Right kidney (tissue), 1 donor: ENCODE measurements around the gene SUPT4H1.

Experiments
- DNase-seq: peaks from one replicate; pipeline ENCODE4 v3.0.0-alpha.2; 2016

The SUPT4H1 gene

DNA sequence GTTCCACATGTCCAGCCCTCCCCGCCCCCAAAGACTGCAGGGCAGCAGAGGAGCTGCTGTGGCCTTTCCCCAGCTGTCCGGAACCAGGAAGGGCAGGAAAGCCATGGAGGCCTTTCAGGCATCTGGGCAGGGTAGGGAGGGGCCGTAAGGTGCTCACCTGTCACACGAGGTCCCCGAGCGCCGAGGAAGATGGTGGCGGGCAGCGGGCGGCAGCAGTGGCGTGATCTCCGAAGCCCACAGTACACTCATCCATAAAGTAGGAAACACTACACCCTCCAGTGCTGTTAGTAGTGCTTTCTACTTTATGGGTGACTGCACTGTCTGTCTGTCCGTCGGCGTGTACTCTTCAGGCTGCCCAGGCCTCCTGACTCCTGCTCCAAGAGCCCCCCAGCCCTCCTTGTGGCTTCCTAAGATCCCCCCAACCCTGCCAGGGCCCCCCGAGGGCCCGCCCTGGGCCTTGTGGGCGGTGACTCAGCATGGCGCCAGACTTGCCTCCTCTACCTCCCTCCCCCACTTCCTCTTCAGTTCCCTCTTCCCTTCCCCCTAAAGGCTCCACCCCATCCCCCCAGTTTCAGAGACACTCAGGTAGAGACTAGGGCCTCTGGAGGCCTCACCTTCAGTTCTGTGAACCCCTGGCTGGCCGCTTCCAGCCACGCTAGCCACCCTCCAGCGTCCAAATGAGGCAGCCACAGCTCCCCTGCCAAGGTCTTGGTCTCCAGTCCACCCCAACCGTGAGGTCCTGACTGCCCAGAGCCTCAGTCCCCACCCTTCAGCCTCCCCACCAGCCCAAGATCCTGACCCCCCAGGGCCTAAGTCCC lies 20.8 kb downstream of the SUPT4H1 start:
- no peak for DNase-seq

GRCh38 chr17:58330538-58330996 lies 21.4 kb downstream of the SUPT4H1 start:
- DNase-seq: no peak

GRCh38 chr17:58329810-58330537 lies 22.0 kb downstream of the SUPT4H1 start:
- DNase-seq: no peak

- DNase-seq: peak; percentile 42
These were observed 22.8 kb downstream of the SUPT4H1 start for GRCh38 chr17:58329035-58329809.

GRCh38 chr17:58328195-58329034 lies 23.6 kb downstream of the SUPT4H1 start, which contains the start of gene TSPOAP1:
Gene TSPOAP1 (minus strand): TSS chr17:58328795. CDS start chr17:58327920, 875 bp downstream.
- peak; percentile 47 for DNase-seq

- no peak for DNase-seq
These were observed 24.4 kb downstream of the SUPT4H1 start for GRCh38 chr17:58327363-58328194.

DNA sequence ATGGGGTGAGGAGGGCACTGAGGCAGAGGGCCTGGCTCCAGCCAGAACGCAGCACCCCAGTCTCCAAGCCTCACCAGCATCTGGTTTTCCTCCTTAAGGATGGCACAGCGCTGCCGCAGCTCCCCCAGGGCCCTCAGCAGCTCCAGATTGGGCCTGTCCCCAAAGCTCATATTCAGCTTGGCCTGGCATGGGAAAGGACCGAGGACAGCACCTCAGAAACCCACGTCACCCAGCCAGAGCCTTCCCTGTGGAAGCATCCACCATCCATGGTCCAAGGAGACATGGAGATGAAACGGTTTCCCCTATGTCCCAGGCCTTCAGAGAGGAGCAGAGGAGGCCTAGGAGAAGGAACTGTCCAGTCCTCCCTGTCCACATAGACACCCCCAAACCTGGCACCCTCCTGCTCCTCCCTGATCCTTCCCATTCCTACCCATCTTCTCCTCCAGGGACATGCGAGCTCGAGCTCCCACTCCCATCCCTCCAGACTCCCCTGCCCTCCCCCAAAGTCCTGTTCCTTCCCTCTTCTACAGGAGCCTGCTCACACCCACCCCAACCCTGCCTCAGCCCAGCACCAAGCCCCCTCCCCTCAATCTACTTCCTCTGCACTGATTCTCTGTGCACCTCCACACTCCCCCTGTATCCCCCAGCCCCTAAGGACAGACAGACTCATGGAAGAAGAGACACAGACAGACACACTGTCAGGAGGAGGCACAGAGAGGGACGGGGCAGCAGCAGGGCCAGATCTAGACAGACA lies 25.2 kb downstream of the SUPT4H1 start:
- DNase-seq: no peak

DNA sequence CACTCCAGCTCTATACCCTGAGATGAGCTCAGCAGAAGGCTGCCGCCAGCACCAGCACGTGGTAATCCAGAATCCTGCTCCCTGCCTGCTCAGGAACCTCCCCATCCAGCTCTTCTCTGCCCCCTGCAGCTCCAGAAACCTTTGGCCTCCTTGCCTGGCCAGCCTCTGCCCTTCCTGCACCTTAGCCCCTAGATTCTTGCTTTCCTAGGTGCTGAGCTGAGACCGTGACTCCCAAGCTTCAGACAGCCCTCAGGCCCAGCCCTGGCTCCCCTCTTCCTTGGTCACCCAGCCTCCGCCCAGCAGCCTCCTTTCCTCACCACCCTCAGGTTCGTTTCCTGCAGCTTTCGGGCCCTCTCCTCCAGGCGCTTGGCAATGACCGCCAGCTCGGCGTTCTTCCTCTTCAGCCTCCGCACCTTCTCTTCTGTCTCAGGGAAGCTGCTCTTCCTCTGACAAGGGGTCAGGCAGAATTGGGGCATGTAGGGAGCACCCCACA lies 26.0 kb downstream of the SUPT4H1 start:
- no peak for DNase-seq

- no peak for DNase-seq
These were observed 26.7 kb downstream of the SUPT4H1 start for GRCh38 chr17:58325289-58325726.

- peak; percentile 83 for DNase-seq
These were observed 27.4 kb downstream of the SUPT4H1 start for GRCh38 chr17:58324409-58325288.

DNA sequence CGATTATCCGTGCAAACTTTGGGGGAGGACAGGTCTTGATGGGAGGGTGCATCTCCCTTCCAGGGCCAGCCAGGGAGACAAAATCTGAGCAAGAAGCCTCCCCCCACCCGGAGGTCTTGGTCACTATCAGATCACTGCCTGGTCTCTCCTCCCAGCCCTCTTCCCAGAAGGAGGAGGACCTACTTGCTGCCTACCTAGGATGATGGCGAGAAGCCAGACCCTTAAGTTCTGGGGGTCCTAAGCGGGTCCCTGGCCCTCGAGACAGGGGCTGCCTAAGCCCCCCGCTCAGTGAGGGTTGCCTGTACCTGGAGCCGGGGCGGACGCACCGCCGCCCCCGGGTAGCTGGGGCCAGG lies 28.0 kb downstream of the SUPT4H1 start:
- no peak for DNase-seq

- no peak for DNase-seq
These were observed 28.5 kb downstream of the SUPT4H1 start for GRCh38 chr17:58323366-58324055.

DNA sequence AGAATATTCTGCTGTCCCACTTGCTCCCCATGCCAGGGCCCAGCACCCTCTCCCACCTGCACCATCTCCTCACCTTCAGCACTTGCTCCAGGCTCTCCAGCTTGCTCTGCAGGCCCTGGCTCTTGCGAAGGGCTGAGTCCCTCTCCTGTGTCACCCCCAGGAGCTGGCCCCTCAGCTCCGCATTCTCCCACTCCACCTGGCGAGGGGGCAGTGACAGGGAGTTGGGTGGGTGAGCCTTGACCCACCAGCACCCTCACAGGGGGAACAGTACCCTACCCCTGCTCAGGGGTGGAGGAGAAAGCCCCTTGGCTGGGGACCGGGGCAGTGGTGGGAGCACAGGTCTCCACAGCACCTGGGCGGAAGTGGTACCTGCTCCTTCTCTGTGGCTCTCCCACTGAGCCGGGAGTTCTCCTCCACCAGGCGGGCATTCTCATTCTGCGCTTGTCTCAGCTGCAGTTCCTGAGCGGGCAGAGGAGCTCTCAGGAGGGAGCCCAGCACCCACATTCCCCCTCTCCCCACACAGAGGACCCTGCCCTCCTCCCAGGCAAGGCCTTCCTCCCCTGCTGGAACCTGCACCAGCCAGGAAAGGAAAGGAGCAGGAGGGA lies 29.3 kb downstream of the SUPT4H1 start:
- DNase-seq: no peak

- DNase-seq: no peak
These were observed 30.2 kb downstream of the SUPT4H1 start for GRCh38 chr17:58321571-58322525.

DNA sequence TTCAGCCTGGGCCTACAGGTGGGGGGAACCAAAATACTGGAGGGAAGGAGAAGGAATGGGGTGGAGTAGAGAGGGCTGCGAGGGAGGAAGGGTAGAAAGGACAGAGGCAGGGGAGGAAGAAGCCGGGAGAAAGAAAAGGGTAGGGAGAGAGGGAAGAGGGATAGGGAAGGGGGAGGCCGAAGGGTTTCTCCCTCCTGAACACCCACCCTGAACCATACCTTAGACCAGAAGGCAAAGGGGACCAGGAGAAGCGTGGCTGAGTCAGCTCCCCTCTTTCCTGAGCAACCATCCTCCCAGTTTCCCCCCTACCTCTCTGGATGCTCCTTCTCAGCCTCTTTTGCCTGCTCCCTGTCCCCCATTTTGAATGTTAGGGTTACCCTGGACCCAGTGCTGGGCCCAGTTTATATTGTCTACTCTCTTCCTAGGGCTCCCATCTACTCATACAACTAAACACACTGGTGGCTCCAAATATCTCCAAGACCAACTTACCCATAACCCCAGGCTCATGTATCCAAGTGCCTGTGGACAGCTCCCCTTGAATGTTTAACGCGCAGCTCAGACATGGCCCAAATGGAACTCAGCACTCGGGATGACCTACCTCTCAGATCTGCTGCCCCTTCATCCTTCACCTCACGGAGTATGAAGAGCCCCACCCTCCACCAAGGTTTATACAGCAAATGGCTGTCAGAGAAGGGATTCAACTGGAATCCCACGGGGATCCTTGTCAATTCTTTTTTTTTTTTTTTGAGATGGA lies 31.3 kb downstream of the SUPT4H1 start:
- DNase-seq: no peak

DNA sequence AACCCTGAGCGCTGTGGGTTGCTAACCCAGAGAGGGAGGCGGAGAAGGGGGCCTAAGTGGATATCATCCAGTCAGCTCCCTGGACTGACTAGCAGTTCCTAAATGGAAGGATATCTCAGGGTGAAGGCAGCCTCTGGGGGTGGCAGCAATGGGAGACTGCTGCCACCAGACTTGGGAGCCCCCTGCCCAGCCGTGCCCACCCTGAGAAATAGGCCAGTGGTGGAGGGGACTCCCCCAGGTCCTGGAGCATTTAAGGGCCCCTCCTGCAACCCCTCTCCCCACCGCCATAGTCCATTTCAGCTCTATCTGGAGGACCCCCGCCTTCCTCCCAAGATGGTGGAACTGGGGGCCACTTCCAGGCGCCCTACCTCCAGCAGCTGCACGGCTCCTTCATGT lies 31.8 kb downstream of the SUPT4H1 start:
- DNase-seq: no peak
